B cell (primary cell): Measurements from ENCODE around the gene FAM186B. TPM values are rescaled to one million over a fixed set of nuclear protein-coding genes. Genes with fewer than 3 reads are reported as not detected.

Source experiments
- ATAC-seq: fragments of 200-7000 bp; cut with Tn5 transposase; one replicate; pipeline ENCODE4 v1.10.0; 2021; ENCODE audit warnings: low read depth, mild to moderate bottlenecking, moderate number of reproducible peaks, moderate library complexity
- CTCF ChIA-PET: fragments of 350-600 bp; sonication (Branson Sonifier 250); formaldehyde crosslinking; loops from one replicate; lab custom pipeline; 2021; ENCODE audit warnings: antibody characterized with exemption, inconsistent platforms; lab: Charles Lee
- POLR2A ChIA-PET: fragments of 350-600 bp; sonication (Branson Sonifier 250); formaldehyde crosslinking; loops from one replicate; lab custom pipeline; 2021; ENCODE audit warnings: antibody characterized with exemption; lab: Charles Lee
- DNase-seq: peaks from one replicate; pipeline ENCODE4 v3.0.0; 2013
- H2AFZ ChIP-seq: 2 replicates; pipeline ENCODE4 v1.6.1; 2012; ENCODE audit warnings: mild to moderate bottlenecking, low read depth, low read length; ENCODE audit not compliant: insufficient read depth, poor library complexity, severe bottlenecking
- H3K27ac ChIP-seq, 2 donors: 1 replicate in 1 of 2; 2 replicates in 1 of 2; pipeline ENCODE4 v1.5.1; 2012 to 2013; ENCODE audit warnings: low read length in 2 of 2, mild to moderate bottlenecking in 2 of 2, moderate library complexity in 1 of 2
- H3K27me3 ChIP-seq, 4 experiments: fragments of 200-600 bp in 1 of 4; sonication (generic) in 1 of 4; replicated peaks in 1 of 4; 1 replicate in 2 of 4; 2 replicates in 2 of 4; pipeline versions ENCODE4 v1.6.1 to v1.7.0; 2013 to 2016; ENCODE audit warnings: low read length in 3 of 4, mild to moderate bottlenecking in 2 of 4, mixed read lengths in 1 of 4, moderate library complexity in 1 of 4; ENCODE audit not compliant: insufficient read depth in 4 of 4, control insufficient read depth in 3 of 4; ENCODE audit errors: control extremely low read depth in 1 of 4
- H3K36me3 ChIP-seq, 2 experiments: replicated peaks in 1 of 2; 1 replicate in 1 of 2; 2 replicates in 1 of 2; pipeline versions ENCODE4 v1.6.1 to v1.7.1; 2013; ENCODE audit warnings: low read length in 1 of 2; ENCODE audit not compliant: insufficient read depth in 2 of 2, control insufficient read depth in 1 of 2; ENCODE audit errors: control extremely low read depth in 1 of 2, extremely low read depth in 1 of 2
- H3K4me1 ChIP-seq, 2 donors: fragments of 200-600 bp in 1 of 2; sonication (generic) in 1 of 2; 1 replicate in 1 of 2; 2 replicates in 1 of 2; pipeline versions ENCODE4 v1.5.1 to v1.6.1; 2013 to 2017; ENCODE audit warnings: low read length in 2 of 2; ENCODE audit not compliant: control insufficient read depth in 2 of 2, insufficient read depth in 2 of 2
- H3K4me2 ChIP-seq: replicated peaks from 2 replicates; pipeline ENCODE3; 2012; ENCODE audit warnings: mild to moderate bottlenecking, low read depth, low read length; ENCODE audit not compliant: poor library complexity, severe bottlenecking
- H3K4me3 ChIP-seq, 5 experiments: fragments of 200-600 bp in 1 of 5; sonication (generic) in 1 of 5; 1 replicate in 3 of 5; 2 replicates in 2 of 5; pipeline versions ENCODE4 v1.5.1 to v1.7.0; 2011 to 2016; ENCODE audit warnings: low read length in 4 of 5, mild to moderate bottlenecking in 4 of 5, low read depth in 2 of 5, control low read depth in 1 of 5, moderate library complexity in 1 of 5; ENCODE audit not compliant: insufficient read depth in 1 of 5; ENCODE audit errors: control extremely low read depth in 1 of 5, extremely low read depth in 1 of 5
- H3K79me2 ChIP-seq: fragments of 200-600 bp; sonication (generic); one replicate; pipeline ENCODE4 v1.6.0; 2016; ENCODE audit warnings: low read length; ENCODE audit not compliant: control insufficient read depth, insufficient read depth
- H3K9ac ChIP-seq: fragments of 200-600 bp; sonication (generic); 2 replicates; pipeline ENCODE4 v1.6.1; 2017; ENCODE audit warnings: mild to moderate bottlenecking, low read length, moderate library complexity
- H3K9me3 ChIP-seq, 3 donors: one replicate each; pipeline versions ENCODE4 v1.6.1 to v1.7.1; 2013; ENCODE audit warnings: low read length in 2 of 3; ENCODE audit not compliant: control insufficient read depth in 2 of 3, insufficient read depth in 1 of 3; ENCODE audit errors: control extremely low read depth in 1 of 3
- H4K20me1 ChIP-seq: 2 replicates; pipeline ENCODE4 v1.6.0; 2012; ENCODE audit warnings: mild to moderate bottlenecking, low read length; ENCODE audit not compliant: insufficient read depth, control insufficient read depth, poor library complexity, severe bottlenecking
- H3K27ac Mint-ChIP-seq: one replicate; pipeline ENCODE4 v1.8.0; 2021; ENCODE audit warnings: mixed read lengths
- H3K27me3 Mint-ChIP-seq: one replicate; pipeline ENCODE4 v1.8.0; 2021; ENCODE audit warnings: mixed read lengths
- H3K4me1 Mint-ChIP-seq: one replicate; pipeline ENCODE4 v1.8.0; 2021; ENCODE audit warnings: mixed read lengths
- H3K4me3 Mint-ChIP-seq: one replicate; pipeline ENCODE4 v1.8.0; 2021; ENCODE audit warnings: mixed read lengths
- H3K9me3 Mint-ChIP-seq: one replicate; pipeline ENCODE4 v1.8.0; 2022; ENCODE audit warnings: mixed read lengths; ENCODE audit not compliant: insufficient read depth
- EZH2 ChIP-seq: IDR thresholded peaks from 2 replicates; pipeline ENCODE4 v1.6.1; 2012; ENCODE audit warnings: borderline replicate concordance, low read depth, mild to moderate bottlenecking, moderate library complexity, low read length; ENCODE audit not compliant: insufficient read depth, poor library complexity, severe bottlenecking
- WGBS: methylation state at CpG from one replicate; pipeline ENCODE4 v1.1.5; 2013; ENCODE audit warnings: missing lambda C conversion rate; ENCODE audit not compliant: insufficient coverage; 5-methylcytosine and 5-hydroxymethylcytosine counted together
- intact Hi-C: fragments of 100-400 bp; cut with micrococcal nuclease; formaldehyde crosslinking; loops from one replicate; pipeline ENCODE4 v1.10.0; 2022
- polyA plus RNA-seq: library from polyadenylated mRNA; depleted of rRNA; stranded (reverse); fragments of >200 nt; gene quantifications from 2 replicates; pipeline ENCODE4 v1.2.3, GENCODE V29; 2012
- total RNA-seq, 2 donors: library from RNA; stranded (reverse); fragments of 120-200 nt in 1 of 2; gene quantifications; 1 replicate in 1 of 2; 2 replicates in 1 of 2; pipeline versions ENCODE4 v1.2.3 to v1.2.4, GENCODE V29; 2013 to 2022
- TF ChIP-seq, protein P1 (sequence below): fragments of 200-600 bp; IDR thresholded peaks from one replicate; pipeline ENCODE4 v1.8.0; 2022; ENCODE audit warnings: antibody characterized with exemption, mild to moderate bottlenecking

The FAM186B gene
- total and polyA plus RNA-seq, 2 donors (not counting 1 experiment from before 2014, with no cell fraction given): 0.13 to 0.47 TPM

DNA sequence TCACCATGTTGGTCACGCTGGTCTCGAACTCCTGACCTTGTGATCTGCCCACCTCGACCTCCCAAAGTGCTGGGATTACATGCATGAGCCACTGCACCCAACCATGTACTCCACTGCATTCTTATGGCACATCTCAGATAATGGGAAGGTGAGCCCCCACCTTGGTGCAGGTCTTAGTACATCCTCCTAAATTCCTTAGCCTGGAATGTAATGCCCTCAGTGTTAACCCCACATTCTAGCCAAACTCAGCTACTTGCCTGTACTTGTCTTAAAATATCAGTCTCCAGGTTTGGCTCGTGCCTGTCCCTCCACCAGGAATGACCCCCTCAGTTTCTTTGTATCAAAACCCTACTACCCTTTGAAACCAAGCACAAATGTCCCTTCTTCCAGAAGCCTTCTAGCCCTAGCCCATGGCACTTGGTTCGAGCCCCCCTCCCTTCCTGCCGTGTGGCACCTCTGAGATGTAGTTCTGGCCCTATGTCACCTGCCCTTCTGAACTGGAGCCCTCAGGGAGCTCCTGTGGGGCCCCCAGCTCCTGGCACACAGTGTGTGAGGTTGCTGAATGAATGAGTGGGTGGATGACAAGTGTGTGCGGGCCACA lies 58.2 kb downstream of the FAM186B start:
- POLR2A ChIA-PET: no interaction called here
- TF ChIP-seq EZH2: no peak
- TF ChIP-seq, protein P1, sequence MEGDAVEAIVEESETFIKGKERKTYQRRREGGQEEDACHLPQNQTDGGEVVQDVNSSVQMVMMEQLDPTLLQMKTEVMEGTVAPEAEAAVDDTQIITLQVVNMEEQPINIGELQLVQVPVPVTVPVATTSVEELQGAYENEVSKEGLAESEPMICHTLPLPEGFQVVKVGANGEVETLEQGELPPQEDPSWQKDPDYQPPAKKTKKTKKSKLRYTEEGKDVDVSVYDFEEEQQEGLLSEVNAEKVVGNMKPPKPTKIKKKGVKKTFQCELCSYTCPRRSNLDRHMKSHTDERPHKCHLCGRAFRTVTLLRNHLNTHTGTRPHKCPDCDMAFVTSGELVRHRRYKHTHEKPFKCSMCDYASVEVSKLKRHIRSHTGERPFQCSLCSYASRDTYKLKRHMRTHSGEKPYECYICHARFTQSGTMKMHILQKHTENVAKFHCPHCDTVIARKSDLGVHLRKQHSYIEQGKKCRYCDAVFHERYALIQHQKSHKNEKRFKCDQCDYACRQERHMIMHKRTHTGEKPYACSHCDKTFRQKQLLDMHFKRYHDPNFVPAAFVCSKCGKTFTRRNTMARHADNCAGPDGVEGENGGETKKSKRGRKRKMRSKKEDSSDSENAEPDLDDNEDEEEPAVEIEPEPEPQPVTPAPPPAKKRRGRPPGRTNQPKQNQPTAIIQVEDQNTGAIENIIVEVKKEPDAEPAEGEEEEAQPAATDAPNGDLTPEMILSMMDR: no peak
- Histone ChIP-seq H3K4me3 (no peak overlapping the region), H2AFZ (no peak overlapping the region), H3K4me2 (no peak overlapping the region), H3K4me1 (peaks cover 13 to 15% of the 10 kb centered on the region in 2 donors), H3K9ac (no peak overlapping the region), H3K27ac (no peak overlapping the region), H3K79me2 (no peaks in the 10 kb centered on the region), H3K36me3 (no peaks in the 10 kb centered on the region), H4K20me1 (no peaks in the 10 kb centered on the region), H3K9me3 (no peaks in the 10 kb centered on the region), H3K27me3 (peaks cover 0 to 47% (median 14%) of the 10 kb centered on the region in 4 experiments)
- Mint-ChIP-seq H3K4me3 (peak overlapping the region; percentile 37), H3K27me3 (peaks cover 37% of the 10 kb centered on the region), H3K4me1 (peaks cover 10% of the 10 kb centered on the region), H3K27ac (no peak overlapping the region), H3K9me3 (no peaks in the 10 kb centered on the region)
- WGBS: 92% methylated on average over 4 of the region's 7 CpGs
- peak; percentile 8 for DNase-seq
- intact Hi-C loops: no loop called here
- ATAC-seq: no peak
- CTCF ChIA-PET: no interaction called here

DNA sequence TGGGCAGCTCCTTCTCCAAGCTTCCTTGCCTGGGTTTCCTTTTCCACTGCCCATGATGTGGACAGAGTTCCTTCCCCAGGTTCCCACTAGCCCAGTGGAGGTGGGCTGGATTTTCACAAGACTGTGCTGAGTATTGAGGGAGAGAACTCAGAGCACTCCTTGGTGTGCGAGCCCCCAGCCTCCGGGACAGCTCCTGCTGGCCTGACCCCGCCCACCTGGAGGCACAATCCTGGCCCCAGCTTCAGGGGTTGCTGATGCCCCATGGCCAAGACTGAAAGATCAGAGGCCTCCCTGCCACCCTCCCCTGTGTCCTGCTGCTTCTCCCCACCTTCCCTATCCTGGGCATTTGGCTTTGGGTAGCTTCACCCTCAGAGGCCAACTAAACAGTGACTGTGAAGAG lies 59.0 kb downstream of the FAM186B start:
- ATAC-seq: no peak
- H3K9ac ChIP-seq: no peak overlapping the region
- no peak overlapping the region for H3K27ac Mint-ChIP-seq
- H3K27ac ChIP-seq: no peak overlapping the region
- peaks cover 0 to 47% (median 14%) of the 10 kb centered on the region in 4 experiments for H3K27me3 ChIP-seq
- DNase-seq: peak; percentile 12
- no peak overlapping the region for H2AFZ ChIP-seq
- no peak overlapping the region for H3K4me3 ChIP-seq
- no peaks in the 10 kb centered on the region for H3K79me2 ChIP-seq
- ChIA-PET POLR2A (no interaction called here), CTCF (interaction anchor here (0.8 kb wide), 1 partner anchor 556 kb away, joined by 4 read pairs; no protein-coding TSS in a partner anchor)
- H3K36me3 ChIP-seq: no peaks in the 10 kb centered on the region
- TF ChIP-seq, protein P1: no peak
- no peak for TF ChIP-seq EZH2
- no peaks in the 10 kb centered on the region for H3K9me3 Mint-ChIP-seq
- no peak overlapping the region for H3K4me2 ChIP-seq
- no peaks in the 10 kb centered on the region for H3K9me3 ChIP-seq
- peaks cover 13 to 22% of the 10 kb centered on the region in 2 donors for H3K4me1 ChIP-seq
- 97% methylated on average over 3 of the region's 3 CpGs for WGBS
- no peak overlapping the region for H3K4me3 Mint-ChIP-seq
- H4K20me1 ChIP-seq: no peaks in the 10 kb centered on the region
- peaks cover 15% of the 10 kb centered on the region for H3K4me1 Mint-ChIP-seq
- peaks cover 37% of the 10 kb centered on the region for H3K27me3 Mint-ChIP-seq
- intact Hi-C loops: no loop called here
